Immature natural killer cell (primary cell): Measurements from ENCODE around the gene MPPED1. TPM values are rescaled to one million over a fixed set of nuclear protein-coding genes. Genes with fewer than 3 reads are reported as not detected.

Source experiments
- DNase-seq, 3 donors: peaks; one replicate each; pipeline ENCODE4 v3.0.0; 2022; ENCODE audit warnings: mixed read lengths in 1 of 3
- H3K27ac Mint-ChIP-seq, 6 donors: one replicate each; pipeline ENCODE4 v1.8.0; 2020; ENCODE audit warnings: mixed read lengths in 6 of 6, mild to moderate bottlenecking in 5 of 6, inconsistent platforms in 4 of 6, moderate library complexity in 3 of 6
- H3K27me3 Mint-ChIP-seq, 3 donors: one replicate each; pipeline ENCODE4 v1.8.0; 2020 to 2021; ENCODE audit warnings: low read depth in 3 of 3, mild to moderate bottlenecking in 3 of 3, mixed read lengths in 3 of 3, moderate library complexity in 3 of 3, inconsistent platforms in 1 of 3
- H3K36me3 Mint-ChIP-seq, 3 donors: one replicate each; pipeline ENCODE4 v1.8.0; 2020; ENCODE audit warnings: mixed read lengths in 3 of 3, inconsistent platforms in 2 of 3, mild to moderate bottlenecking in 2 of 3
- H3K4me1 Mint-ChIP-seq, 2 donors: one replicate each; pipeline ENCODE4 v1.8.0; 2020; ENCODE audit warnings: inconsistent platforms in 2 of 2, mild to moderate bottlenecking in 2 of 2, mixed read lengths in 2 of 2, moderate library complexity in 1 of 2
- H3K4me3 Mint-ChIP-seq, 5 donors: one replicate each; pipeline ENCODE4 v1.8.0; 2020; ENCODE audit warnings: mild to moderate bottlenecking in 5 of 5, mixed read lengths in 5 of 5, inconsistent platforms in 3 of 5, moderate library complexity in 3 of 5
- H3K9me3 Mint-ChIP-seq, 6 donors: one replicate each; pipeline ENCODE4 v1.8.0; 2020; ENCODE audit warnings: mild to moderate bottlenecking in 6 of 6, mixed read lengths in 6 of 6, inconsistent platforms in 4 of 6, moderate library complexity in 3 of 6
- polyA plus RNA-seq, 3 donors: library from polyadenylated mRNA; unstranded; fragments of 300-500 nt; fragmentation: Illumina TruSeq; gene quantifications; one replicate each; pipeline ENCODE4 v1.2.3, GENCODE V29; 2021

Gene MPPED1
- polyA plus RNA-seq, 3 donors from 2014 or later, result not detected

- Mint-ChIP-seq H3K4me1 (peaks cover 15 to 21% of the 10 kb centered on the region in 2 donors), H3K27me3 (no peaks in the 10 kb centered on the region)
- DNase-seq, result no peak
These were observed 67.6 kb downstream of the MPPED1 start for GRCh38 chr22:43479301-43479950.

DNA sequence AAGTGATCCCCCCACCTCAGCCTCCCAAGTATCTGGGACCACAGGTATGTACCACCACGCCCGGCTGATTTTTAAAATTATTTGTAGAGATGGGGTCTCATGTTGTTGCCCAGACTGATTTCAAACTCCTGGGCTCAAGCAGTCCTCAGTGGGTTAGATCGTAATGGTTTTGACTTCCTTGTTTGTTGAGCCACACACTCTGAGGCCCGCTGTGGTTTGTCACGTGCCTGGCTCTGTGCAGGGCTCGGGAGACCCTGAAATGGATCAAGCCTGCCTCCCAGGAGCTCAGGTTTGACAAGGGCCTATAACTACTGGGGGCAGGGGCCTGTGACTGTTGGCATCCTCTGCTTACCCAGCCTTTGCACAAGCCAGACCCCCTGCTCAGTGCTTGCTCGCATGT, 68.1 kb downstream of the MPPED1 start:
- Mint-ChIP-seq H3K4me1 (peaks cover 15 to 21% of the 10 kb centered on the region in 2 donors), H3K27ac (peak overlapping the region in 1 of 6 donors; percentile 27), H3K4me3 (peak overlapping the region in 1 of 5 donors; percentile 25), H3K36me3 (no peaks in the 10 kb centered on the region), H3K9me3 (no peaks in the 10 kb centered on the region), H3K27me3 (no peaks in the 10 kb centered on the region)
- DNase-seq, result no peak

More at GRCh38 chr22:43479301-43479950, 67.6 kb downstream of the MPPED1 start:
- H3K4me3 Mint-ChIP-seq, result no peak overlapping the region
- no peaks in the 10 kb centered on the region for H3K9me3 Mint-ChIP-seq
- no peak overlapping the region for H3K27ac Mint-ChIP-seq
- no peaks in the 10 kb centered on the region for H3K36me3 Mint-ChIP-seq

- H3K36me3 Mint-ChIP-seq, result no peaks in the 10 kb centered on the region
- DNase-seq, result peak in 1 of 3 donors; percentile 22
These were observed 69.9 kb downstream of the MPPED1 start for GRCh38 chr22:43481568-43482317.

GRCh38 chr22:43482318-43482625, 70.5 kb downstream of the MPPED1 start:
- Mint-ChIP-seq H3K27me3 (no peaks in the 10 kb centered on the region), H3K4me3 (peak overlapping the region in 3 of 5 donors; percentile 75 to 86 (median 76)), H3K27ac (peak overlapping the region in 2 of 6 donors; percentile 48 to 86), H3K4me1 (peaks cover 15 to 21% of the 10 kb centered on the region in 2 donors), H3K36me3 (no peaks in the 10 kb centered on the region), H3K9me3 (no peaks in the 10 kb centered on the region)
- DNase-seq, result no peak

More at GRCh38 chr22:43481568-43482317, 69.9 kb downstream of the MPPED1 start:
- H3K9me3 Mint-ChIP-seq, result no peaks in the 10 kb centered on the region
- no peaks in the 10 kb centered on the region for H3K27me3 Mint-ChIP-seq
- peaks cover 15 to 21% of the 10 kb centered on the region in 2 donors for H3K4me1 Mint-ChIP-seq
- peak overlapping the region; percentile 59 to 86 (median 75) for H3K4me3 Mint-ChIP-seq
- H3K27ac Mint-ChIP-seq, result peak overlapping the region in 4 of 6 donors; percentile 15 to 86 (median 63)

- H3K27me3 Mint-ChIP-seq, result no peaks in the 10 kb centered on the region
- H3K9me3 Mint-ChIP-seq, result no peaks in the 10 kb centered on the region
- no peak for DNase-seq
- no peak overlapping the region for H3K4me3 Mint-ChIP-seq
- H3K27ac Mint-ChIP-seq, result no peak overlapping the region
- H3K36me3 Mint-ChIP-seq, result no peaks in the 10 kb centered on the region
- H3K4me1 Mint-ChIP-seq, result peaks cover 15 to 21% of the 10 kb centered on the region in 2 donors
These were observed 71.5 kb downstream of the MPPED1 start for GRCh38 chr22:43483266-43483665.

DNA sequence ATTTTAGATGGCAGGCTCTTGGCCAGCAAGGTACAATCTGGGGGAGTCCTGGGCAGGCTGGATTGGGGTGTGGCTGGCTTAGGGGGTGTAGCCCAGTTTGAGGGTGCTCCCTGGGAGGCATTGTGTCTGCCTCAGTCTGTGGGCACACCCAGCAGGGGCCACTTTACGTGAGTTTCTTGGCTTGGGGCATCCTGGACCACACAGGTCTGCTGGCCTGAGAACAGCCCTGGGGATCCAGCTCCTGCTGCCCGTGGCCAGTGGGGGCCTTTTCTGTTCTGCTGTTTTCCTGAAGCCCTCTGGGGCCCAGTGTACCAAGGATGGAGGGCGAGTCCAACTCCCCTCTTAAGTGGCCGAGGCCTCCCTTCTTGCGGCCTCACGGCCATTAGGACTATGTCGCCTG, 71.9 kb downstream of the MPPED1 start:
- no peak overlapping the region for H3K4me3 Mint-ChIP-seq
- peaks cover 0 to under 1% (median 0%) of the 10 kb centered on the region in 3 donors for H3K27me3 Mint-ChIP-seq
- no peak for DNase-seq
- H3K27ac Mint-ChIP-seq, result no peak overlapping the region
- H3K4me1 Mint-ChIP-seq, result peaks cover 15 to 21% of the 10 kb centered on the region in 2 donors
- H3K36me3 Mint-ChIP-seq, result no peaks in the 10 kb centered on the region
- H3K9me3 Mint-ChIP-seq, result no peaks in the 10 kb centered on the region

DNA sequence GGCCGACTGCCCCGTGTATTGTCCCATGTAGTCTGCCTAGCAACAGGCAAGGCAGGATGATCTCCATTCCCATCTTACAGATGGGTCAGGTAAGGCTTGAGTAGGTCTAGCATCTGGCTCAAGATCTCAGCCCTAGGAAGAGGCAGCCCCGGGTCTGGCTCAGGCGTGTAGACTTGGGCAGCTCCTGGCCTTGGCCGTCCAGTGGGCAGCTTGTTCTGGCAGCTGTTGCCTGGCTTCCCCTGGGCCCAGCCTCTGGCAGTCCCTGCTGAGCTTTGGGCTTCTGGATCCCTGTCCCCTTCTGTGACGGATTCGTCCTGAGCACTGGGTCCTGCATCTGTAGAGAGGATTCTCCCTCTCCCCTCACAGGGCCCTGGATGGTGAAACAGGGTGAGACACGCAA, 72.4 kb downstream of the MPPED1 start:
- no peaks in the 10 kb centered on the region for H3K9me3 Mint-ChIP-seq
- no peak for DNase-seq
- no peaks in the 10 kb centered on the region for H3K36me3 Mint-ChIP-seq
- peaks cover 0 to 2% (median 0%) of the 10 kb centered on the region in 3 donors for H3K27me3 Mint-ChIP-seq
- H3K4me1 Mint-ChIP-seq, result peaks cover 15 to 21% of the 10 kb centered on the region in 2 donors
- no peak overlapping the region for H3K4me3 Mint-ChIP-seq
- no peak overlapping the region for H3K27ac Mint-ChIP-seq

GRCh38 chr22:43485502-43486089, 73.8 kb downstream of the MPPED1 start:
- Mint-ChIP-seq H3K27ac (no peak overlapping the region), H3K4me1 (peaks cover 11 to 13% of the 10 kb centered on the region in 2 donors), H3K4me3 (no peak overlapping the region), H3K9me3 (no peaks in the 10 kb centered on the region), H3K36me3 (no peaks in the 10 kb centered on the region), H3K27me3 (peaks cover 0 to 2% (median 0%) of the 10 kb centered on the region in 3 donors)
- DNase-seq, result no peak

GRCh38 chr22:43487311-43488030, 75.7 kb downstream of the MPPED1 start:
- DNase-seq, result no peak
- Mint-ChIP-seq H3K9me3 (peaks cover 0 to 3% (median 0%) of the 10 kb centered on the region in 6 donors), H3K4me1 (no peaks in the 10 kb centered on the region), H3K27ac (no peak overlapping the region), H3K4me3 (no peak overlapping the region), H3K27me3 (peaks cover 0 to 4% (median 0%) of the 10 kb centered on the region in 3 donors), H3K36me3 (no peaks in the 10 kb centered on the region)

GRCh38 chr22:43488031-43488866, 76.4 kb downstream of the MPPED1 start:
- Mint-ChIP-seq H3K9me3 (peaks cover 0 to 3% (median 0%) of the 10 kb centered on the region in 6 donors), H3K4me1 (no peaks in the 10 kb centered on the region), H3K36me3 (no peaks in the 10 kb centered on the region), H3K27ac (no peak overlapping the region), H3K4me3 (no peak overlapping the region), H3K27me3 (peaks cover under 1 to 5% (median 4%) of the 10 kb centered on the region in 3 donors)
- DNase-seq, result no peak

- H3K36me3 Mint-ChIP-seq, result no peaks in the 10 kb centered on the region
- no peaks in the 10 kb centered on the region for H3K4me1 Mint-ChIP-seq
- no peak overlapping the region for H3K27ac Mint-ChIP-seq
- no peak overlapping the region for H3K4me3 Mint-ChIP-seq
- peaks cover 0 to 3% (median 0%) of the 10 kb centered on the region in 6 donors for H3K9me3 Mint-ChIP-seq
- no peak for DNase-seq
- H3K27me3 Mint-ChIP-seq, result peaks cover 1 to 5% (median 4%) of the 10 kb centered on the region in 3 donors
These were observed 77.1 kb downstream of the MPPED1 start for GRCh38 chr22:43488937-43489336.

DNA sequence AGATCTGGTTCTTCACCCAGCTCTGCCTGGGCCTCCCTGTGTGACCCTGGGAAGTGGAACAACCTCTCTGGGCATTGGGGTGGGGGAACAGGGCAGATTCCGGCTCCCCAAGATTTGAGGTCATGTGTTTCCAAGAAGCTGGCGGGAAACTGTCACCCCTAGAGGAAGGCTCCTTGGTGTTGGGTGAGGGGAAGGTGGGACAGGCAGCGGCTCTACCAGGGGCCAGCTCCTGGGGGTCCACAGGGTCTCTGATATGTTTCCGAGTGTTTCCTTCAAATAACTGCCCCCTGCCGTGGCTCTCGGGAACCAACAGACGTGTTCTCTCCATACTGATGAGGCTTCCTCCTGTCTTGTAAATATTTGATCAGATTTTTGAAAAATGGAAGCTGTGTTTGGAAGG, 78.5 kb downstream of the MPPED1 start:
- no peak for DNase-seq
- no peaks in the 10 kb centered on the region for H3K4me1 Mint-ChIP-seq

DNA sequence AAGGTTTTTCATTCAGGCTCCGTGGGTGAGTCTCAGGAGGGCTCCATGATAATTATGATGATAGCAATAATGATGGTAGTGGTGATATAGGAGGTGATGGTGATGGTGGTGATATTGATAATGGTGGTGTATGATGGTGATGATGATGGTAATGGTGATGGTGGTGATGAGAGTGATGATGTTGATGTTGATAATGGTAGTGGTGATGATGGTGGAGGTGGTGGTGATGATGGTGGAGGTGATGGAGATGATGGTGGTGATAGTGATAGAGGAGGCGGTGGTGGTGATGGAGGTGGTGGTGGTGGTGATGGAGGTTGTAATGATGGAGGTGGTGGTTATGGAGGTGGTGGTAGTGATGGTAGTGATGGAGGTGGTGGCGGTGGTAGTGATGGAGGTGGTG, 79.4 kb downstream of the MPPED1 start:
- no peak overlapping the region for H3K4me3 Mint-ChIP-seq
- H3K9me3 Mint-ChIP-seq, result peaks cover 0 to 3% (median 0%) of the 10 kb centered on the region in 6 donors
- H3K27me3 Mint-ChIP-seq, result peaks cover 1 to 7% (median 4%) of the 10 kb centered on the region in 3 donors
- no peaks in the 10 kb centered on the region for H3K36me3 Mint-ChIP-seq
- no peaks in the 10 kb centered on the region for H3K4me1 Mint-ChIP-seq
- no peak overlapping the region for H3K27ac Mint-ChIP-seq
- DNase-seq, result no peak

More for the DNA sequence above, 78.5 kb downstream of the MPPED1 start:
- Mint-ChIP-seq H3K9me3 (peaks cover 0 to 3% (median 0%) of the 10 kb centered on the region in 6 donors), H3K4me3 (no peak overlapping the region), H3K27me3 (peaks cover 1 to 7% (median 4%) of the 10 kb centered on the region in 3 donors), H3K36me3 (no peaks in the 10 kb centered on the region), H3K27ac (no peak overlapping the region)
